Astrocyte of the spinal cord (primary cell): ENCODE results near the gene RANBP17.

ENCODE experiments used
- DNase-seq: peaks from one replicate; pipeline ENCODE4 v3.0.0; 2011; ENCODE audit warnings: low read depth, low spot score
- H3K4me3 ChIP-seq: 2 replicates; pipeline ENCODE4 v1.5.1; 2011; ENCODE audit warnings: low read depth, mild to moderate bottlenecking, low read length, moderate library complexity
- in situ Hi-C: cut with HindIII; loops from 2 replicates; pipeline ENCODE4 v1.10.0; 2017; ENCODE audit warnings: low sequenced_read_pairs
- TF ChIP-seq, protein P1 (sequence below): IDR thresholded peaks from 2 replicates; pipeline ENCODE4 v1.5.1; 2012; ENCODE audit warnings: low read depth, mild to moderate bottlenecking, low read length, inconsistent platforms

RANBP17 gene

DNA sequence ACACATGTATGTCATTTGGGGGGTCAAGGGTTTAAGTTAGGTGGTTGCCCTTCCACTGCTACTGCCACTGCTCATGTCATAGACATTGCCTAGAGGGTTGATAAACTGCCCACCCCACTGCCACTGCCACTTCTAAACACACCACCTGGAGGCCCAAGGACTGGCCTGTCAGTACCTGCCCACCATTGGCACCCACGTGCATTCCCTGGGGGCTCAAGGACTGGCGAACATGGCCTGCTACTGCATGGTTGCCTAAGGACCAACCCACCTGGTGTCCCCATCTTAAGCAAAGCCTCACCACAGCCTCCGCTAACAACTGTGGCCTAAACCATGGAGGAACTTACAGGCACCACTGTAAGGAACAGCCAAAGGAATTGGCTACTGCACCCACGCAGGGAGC lies 261.6 kb downstream of the RANBP17 start:
- in situ Hi-C loops: no loop called here
- TF ChIP-seq, protein P1, sequence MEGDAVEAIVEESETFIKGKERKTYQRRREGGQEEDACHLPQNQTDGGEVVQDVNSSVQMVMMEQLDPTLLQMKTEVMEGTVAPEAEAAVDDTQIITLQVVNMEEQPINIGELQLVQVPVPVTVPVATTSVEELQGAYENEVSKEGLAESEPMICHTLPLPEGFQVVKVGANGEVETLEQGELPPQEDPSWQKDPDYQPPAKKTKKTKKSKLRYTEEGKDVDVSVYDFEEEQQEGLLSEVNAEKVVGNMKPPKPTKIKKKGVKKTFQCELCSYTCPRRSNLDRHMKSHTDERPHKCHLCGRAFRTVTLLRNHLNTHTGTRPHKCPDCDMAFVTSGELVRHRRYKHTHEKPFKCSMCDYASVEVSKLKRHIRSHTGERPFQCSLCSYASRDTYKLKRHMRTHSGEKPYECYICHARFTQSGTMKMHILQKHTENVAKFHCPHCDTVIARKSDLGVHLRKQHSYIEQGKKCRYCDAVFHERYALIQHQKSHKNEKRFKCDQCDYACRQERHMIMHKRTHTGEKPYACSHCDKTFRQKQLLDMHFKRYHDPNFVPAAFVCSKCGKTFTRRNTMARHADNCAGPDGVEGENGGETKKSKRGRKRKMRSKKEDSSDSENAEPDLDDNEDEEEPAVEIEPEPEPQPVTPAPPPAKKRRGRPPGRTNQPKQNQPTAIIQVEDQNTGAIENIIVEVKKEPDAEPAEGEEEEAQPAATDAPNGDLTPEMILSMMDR: no peak
- no peak overlapping the region for H3K4me3 ChIP-seq
- no peak for DNase-seq

DNA sequence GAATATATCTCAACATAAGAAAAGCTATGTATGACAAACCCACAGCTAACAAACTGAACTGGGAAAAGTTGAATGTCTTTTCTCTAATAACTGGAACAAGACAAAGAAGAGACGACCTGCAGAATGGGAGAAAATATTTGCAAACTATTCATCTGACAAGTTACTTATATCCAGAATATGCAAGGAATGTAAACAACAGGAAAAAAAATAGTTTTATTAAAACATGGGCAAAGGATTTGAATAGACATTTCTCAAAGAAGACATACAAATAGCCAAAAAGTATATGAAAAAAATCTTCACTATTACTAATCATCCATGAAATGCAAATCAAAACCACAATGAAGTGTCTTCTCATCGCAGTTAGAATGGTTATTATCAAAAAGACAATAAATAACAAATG lies 265.5 kb downstream of the RANBP17 start:
- DNase-seq: no peak
- TF ChIP-seq, protein P1: no peak
- in situ Hi-C loops: no loop called here
- H3K4me3 ChIP-seq: no peak overlapping the region

DNA sequence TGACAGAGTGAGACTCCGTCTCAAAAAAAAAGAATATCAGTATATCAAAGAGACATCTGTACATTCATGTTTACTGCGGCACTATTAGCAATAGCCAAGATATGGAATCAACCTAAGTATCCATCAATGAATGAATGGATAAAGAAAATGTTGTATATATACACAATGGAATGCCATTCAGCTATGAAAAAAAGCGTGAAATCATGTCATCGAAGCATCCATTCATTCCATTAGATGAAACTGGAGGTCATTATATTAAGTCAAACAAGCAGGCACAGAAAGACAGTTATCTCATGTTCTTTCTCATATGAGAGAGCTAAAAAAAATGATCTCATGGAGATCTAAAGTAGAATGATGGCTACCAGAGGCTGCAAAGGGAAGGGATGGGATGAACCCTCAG lies 266.3 kb downstream of the RANBP17 start:
- TF ChIP-seq, protein P1: no peak
- in situ Hi-C loops: no loop called here
- no peak for DNase-seq
- H3K4me3 ChIP-seq: no peak overlapping the region

DNA sequence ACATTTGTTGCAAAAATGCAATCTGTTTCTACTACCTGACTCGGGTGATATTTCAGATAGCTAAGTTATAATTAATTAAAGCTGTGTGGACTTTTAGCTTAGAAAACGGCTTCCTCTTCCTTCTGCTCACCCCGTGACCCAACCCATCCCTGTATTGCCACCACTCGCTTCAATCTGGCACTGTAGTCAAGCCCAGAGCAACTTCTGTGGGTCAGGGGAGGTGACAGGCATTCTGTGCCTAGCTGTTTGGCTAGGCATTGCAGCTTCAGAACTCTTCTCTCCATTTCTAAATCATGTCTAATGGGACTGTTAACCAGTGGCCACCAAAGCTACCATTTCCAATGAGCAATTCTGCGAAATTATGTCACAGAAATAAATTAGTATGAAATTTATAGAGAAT lies 267.5 kb downstream of the RANBP17 start:
- TF ChIP-seq, protein P1: no peak
- DNase-seq: no peak
- in situ Hi-C loops: no loop called here
- no peak overlapping the region for H3K4me3 ChIP-seq

DNA sequence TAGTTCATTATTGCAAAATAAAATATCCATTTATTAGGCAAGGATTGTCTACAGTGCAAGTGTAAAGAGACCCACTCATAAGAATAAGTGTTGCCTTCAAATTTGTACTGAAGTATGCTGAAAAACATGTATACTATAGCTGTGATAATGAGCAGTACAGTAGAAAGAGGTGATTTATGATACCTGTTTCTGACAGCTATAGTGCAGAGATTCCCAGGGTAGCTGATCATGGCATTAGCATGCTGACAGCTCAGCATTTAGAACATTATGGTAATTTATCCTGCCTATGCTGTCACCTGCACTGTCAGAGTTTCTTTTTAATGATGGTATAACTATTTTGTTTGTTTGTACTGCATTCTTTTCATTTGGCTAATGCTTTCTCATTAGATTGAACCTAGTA lies 269.7 kb downstream of the RANBP17 start:
- in situ Hi-C loops: no loop called here
- TF ChIP-seq, protein P1: no peak
- no peak for DNase-seq
- no peak overlapping the region for H3K4me3 ChIP-seq

DNA sequence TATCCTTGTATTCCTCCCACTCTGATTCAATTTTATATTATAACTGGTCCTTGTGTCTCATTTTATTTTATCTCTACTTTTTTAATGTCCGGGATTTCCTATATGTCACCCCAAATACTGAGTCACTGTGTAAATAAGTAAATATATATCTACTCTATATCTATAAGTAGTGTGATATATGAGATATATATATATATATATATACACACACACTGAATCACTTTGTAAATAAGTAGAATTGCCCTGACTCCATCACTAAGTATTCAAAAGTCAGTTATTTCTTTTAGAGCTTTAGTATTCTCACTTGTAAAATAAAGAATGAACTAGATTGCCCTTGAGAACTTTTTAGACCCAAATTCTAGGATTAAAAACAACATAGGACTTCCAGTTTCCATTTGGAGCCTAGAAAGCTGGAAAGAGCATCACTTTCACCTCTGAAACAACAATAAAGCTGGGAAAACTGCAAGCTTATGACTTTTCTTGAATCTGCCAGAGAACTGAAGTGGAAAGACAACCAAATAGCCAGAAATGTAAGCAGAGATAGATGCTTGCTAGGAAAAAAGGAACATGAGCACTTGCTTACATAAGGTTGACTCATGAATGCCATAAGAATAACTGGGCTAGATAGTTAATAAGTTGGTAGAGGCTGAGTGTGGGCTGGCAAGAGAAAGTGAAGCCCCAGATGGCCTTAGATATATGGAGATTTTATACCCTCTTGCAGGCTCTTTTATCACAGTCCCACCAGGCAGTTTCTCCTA lies 276.1 kb downstream of the RANBP17 start:
- no peak overlapping the region for H3K4me3 ChIP-seq
- TF ChIP-seq, protein P1: no peak
- peak; percentile 76 for DNase-seq
- in situ Hi-C loops: no loop called here

DNA sequence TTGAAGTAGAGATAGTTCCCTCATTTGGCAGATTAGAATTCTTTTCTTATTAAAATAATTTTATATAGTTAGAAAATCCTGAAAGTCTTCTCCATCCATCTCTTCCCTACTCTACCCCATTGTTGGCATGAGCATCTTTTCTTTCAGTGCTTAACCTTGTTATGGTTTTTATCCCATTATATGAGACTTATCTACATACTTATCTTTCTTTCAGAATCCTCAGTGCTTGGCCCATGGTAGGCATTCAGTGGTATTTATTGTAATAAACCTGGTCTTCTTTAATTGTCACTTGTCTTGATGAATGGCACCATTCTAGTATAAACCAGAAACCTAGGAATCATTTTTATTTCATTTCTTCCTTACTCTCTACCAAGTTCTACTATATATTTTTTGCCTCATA lies 277.4 kb downstream of the RANBP17 start:
- in situ Hi-C loops: no loop called here
- no peak overlapping the region for H3K4me3 ChIP-seq
- TF ChIP-seq, protein P1: no peak
- no peak for DNase-seq
